Fibroblast of upper back skin (primary cell): Measurements from ENCODE around the gene MUS81.
"Not testable (repeated sequence)": the region's sequence is repeated elsewhere in the genome, so short reads cannot be mapped to it uniquely, and the experiment has no call there.

Experiments used
- DNase-seq: peaks from one replicate; pipeline ENCODE4 v3.0.0-alpha.2; 2013

Gene MUS81

DNA sequence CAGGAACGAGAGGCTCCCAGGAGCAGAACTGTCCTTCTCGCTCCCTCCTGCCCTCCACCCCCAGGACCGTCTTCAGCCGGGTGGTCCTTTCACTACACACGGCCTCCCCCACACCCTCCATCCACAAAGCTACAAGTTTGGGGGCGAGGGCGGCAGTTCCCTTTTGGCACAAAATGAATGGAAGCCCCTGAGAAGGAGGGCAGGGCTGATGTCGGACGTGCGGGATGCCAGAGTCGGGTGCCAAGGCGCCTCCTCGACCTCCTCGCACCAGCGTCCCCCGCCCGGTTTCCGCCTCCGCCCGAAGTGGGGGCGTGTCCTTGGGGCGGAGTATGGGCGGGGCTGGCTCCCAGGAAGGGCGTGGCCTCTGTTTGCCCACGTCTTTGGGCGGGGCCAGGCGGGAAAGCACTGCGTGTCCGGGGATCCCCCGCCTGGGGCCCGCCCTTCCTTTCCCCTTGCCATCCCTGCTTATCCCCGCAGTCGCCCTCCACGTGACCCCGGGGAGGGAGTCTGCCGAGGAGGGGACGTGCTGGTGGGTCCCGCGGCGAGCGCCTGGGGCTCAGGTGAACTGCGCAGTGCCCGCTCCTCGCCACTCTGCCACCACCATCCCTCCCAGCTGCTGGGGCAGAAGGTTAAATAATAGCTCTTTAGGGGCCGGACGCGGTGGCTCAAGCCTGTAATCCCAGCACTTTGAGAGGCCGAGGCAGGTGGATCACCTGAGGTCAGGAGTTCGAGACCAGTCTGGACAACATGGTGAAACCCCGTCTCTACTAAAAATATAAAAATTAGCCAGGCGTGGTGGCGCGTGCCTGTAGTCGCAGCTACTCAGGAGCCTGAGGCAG lies 13.3 kb downstream of the MUS81 start:
- peak; percentile 92 for DNase-seq

DNA sequence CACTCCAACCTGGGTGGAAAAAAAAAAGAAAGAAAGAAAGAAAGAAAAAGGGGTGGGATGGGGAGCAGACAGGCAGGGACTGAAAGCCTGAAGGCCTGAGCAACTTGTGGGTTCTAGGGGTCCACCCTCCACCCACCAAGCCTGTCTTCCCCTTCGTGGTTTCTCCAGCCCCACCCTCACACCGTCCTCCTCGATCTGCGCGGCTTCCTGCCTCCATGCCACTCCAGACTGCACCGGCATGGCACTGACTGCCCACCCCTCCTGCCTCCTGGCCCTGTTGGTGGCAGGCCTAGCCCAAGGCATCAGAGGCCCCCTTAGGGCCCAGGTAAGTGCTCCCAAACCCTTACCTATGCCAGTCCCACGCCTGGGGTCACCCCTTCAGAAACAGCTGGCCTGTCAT lies 19.4 kb downstream of the MUS81 start, which contains the start of gene CTSW:
TSS of gene CTSW (plus strand) at position 221 of the 400 bp plus-strand sequence. CDS start at position 239, 18 bp downstream.
- no peak for DNase-seq

DNA sequence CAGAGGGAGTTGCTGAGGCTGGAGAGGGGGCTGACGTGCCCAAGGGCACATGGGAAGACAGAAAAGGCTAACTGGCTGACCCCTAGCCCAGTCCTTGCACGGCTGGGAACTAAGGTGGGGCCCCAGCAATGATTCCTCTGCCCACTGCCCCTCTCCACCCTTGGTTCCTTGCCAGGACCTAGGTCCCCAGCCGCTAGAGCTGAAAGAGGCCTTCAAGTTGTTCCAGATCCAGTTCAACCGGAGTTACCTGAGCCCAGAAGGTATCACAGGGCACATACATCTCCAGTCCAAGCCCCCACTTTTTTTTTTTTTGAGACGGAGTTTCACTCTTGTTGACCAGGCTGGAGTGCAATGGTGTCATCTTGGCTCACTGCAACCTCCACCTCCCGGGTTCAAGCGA lies 19.8 kb downstream of the MUS81 start:
- no peak for DNase-seq

DNA sequence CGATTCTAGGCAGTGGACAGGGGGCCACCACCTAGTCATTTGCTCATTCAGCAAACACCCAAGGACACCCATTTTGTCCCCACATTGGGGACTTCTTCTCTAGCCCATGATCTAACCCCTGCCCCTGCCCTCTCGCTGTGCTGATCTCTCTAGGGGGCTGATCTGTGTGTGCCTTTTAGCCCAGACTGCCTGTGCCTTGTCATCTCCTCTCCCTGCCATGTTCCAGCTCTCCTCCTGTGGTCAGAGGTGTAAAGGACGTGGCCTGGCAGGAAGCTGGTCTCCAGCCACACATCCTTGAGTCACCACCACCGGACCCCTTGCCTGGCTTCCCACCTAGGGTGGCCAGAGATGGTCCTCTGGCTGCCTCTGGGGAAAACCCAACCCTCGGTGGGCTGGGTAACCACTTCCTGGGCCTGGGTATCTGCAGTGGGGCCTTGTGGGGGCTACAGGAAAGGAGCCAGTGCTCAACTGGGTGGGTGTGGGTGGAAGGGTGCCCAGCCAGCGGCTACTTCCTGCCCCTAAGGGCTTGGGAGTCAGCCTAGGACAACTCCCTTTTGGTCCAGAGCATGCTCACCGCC lies 20.7 kb downstream of the MUS81 start:
- no peak for DNase-seq

DNA sequence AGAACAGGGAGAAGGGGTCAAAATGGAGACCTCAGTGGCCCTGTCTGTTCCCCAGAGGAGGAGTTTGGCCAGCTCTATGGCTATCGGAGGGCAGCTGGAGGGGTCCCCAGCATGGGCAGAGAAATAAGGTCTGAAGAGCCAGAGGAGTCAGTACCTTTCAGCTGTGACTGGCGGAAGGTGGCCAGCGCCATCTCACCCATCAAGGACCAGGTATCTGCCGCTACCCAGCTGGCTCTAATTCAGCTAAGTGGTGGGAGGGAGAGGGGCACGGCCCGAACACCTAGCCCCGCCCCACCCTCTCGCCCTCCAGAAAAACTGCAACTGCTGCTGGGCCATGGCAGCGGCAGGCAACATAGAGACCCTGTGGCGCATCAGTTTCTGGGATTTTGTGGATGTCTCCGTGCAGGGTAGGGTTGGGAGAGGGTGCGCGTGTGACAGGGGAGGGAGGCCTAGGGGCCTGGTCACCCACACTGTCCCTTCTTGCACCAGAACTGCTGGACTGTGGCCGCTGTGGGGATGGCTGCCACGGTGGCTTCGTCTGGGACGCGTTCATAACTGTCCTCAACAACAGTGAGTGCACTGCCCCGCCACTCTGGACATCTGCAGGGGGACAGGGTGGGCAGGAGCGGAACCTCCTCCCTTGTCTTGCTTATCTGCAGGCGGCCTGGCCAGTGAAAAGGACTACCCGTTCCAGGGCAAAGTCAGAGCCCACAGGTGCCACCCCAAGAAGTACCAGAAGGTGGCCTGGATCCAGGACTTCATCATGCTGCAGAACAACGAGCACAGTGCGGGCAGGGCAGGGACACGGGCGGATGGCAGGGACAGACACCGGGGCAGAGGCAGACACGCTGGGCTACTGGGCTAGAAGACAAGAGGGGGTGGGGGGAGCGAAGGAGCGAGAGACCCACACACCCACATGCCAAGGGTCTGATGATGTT lies 22.2 kb downstream of the MUS81 start:
- DNase-seq: no peak

DNA sequence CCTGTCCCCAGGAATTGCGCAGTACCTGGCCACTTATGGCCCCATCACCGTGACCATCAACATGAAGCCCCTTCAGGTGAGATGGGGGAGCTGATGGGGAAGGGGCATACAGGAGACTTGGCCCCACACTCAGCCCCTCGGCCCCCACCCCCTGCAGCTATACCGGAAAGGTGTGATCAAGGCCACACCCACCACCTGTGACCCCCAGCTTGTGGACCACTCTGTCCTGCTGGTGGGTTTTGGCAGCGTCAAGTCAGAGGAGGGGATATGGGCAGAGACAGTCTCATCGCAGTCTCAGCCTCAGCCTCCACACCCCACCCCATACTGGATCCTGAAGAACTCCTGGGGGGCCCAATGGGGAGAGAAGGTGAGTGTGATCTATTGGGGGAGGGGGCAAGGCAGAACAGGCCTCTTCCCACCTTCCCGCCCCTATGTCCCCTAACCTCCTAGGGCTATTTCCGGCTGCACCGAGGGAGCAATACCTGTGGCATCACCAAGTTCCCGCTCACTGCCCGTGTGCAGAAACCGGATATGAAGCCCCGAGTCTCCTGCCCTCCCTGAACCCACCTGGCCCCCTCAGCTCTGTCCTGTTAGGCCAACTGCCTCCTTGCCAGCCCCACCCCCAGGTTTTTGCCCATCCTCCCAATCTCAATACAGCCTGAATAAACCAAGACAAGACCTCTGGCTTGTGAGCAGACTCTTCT lies 23.0 kb downstream of the MUS81 start:
- no peak for DNase-seq

DNA sequence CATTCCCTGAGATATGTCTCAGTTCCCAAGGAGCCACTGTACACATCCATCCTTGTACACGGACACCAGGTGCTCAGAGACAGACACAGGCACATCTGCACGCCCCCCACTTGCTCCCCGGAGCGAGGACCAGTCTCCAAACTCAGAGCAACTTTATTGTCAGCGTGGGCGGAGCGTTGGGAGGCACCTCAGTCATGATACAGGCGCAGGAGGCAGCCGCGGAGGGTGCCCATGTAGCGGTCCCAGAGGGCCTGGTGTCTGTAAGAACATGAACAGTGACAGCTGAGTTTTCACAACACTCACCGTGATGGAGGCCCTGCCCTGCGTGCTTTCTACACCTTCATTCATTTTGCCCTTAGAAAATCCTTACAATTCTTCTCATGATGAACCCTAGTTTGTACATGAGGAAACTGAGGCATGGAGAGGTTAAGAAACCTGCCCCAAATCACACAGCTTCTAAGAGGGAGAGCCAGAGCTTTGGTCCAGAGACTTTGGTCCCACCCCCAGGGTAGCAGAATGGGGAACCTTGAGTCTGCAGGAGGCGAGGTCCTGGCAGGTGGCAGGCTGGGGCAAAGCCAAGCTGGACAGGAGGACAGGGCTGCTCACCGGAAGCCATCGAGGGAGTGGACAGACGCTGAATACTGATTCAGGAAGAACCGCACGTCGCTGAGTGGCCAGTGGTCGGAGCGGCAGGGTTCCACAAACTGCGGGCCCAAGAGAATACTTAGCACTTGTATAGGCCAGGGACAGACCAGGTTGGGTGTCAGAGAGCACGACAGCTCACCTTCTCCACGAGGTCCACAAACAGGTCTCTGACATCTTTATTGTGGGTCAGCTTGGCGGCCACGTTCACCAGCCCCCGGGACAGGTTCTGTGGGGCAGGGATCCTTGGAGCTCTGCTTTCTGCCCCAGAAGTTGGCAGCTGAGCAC lies 23.8 kb downstream of the MUS81 start:
- no peak for DNase-seq

DNA sequence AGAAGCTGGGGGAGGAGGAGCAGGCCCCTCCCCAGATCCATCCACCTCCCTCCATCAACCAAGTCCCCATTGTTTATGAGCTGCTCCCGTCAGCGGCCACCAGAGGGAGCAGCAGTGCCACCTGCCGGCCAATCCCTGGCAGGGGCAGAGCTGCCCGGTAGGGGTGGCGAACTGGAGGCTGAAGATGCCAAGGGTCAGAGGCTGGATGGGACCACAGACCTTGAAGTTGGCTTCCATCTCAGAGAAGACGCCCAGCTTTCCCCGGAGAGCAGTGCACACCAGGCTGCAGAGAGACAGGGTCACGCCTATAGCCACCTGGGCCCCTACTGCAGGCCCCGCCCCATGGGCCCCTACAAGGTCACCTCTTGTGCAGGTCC lies 24.5 kb downstream of the MUS81 start:
- DNase-seq: peak; percentile 66

DNA sequence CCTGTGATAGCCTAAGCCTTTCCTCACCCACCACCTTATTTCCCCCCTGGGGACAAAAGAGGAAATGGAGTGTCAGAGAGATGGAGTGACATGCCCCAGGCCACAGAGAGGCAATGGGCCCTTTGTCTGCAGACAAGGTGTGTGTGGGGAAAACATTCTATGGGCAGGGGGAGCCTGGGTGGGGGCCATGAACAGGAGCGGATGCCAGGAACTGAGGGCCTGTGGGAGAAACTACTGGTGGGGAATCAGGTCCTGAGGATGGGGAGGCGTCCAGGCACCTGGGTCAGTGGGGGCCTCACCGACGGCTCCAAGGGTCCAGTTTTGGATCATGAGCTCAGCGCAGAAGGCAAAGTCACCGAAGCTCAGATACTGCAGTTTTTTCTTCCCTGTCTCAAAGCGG lies 25.0 kb downstream of the MUS81 start:
- DNase-seq: no peak

DNA sequence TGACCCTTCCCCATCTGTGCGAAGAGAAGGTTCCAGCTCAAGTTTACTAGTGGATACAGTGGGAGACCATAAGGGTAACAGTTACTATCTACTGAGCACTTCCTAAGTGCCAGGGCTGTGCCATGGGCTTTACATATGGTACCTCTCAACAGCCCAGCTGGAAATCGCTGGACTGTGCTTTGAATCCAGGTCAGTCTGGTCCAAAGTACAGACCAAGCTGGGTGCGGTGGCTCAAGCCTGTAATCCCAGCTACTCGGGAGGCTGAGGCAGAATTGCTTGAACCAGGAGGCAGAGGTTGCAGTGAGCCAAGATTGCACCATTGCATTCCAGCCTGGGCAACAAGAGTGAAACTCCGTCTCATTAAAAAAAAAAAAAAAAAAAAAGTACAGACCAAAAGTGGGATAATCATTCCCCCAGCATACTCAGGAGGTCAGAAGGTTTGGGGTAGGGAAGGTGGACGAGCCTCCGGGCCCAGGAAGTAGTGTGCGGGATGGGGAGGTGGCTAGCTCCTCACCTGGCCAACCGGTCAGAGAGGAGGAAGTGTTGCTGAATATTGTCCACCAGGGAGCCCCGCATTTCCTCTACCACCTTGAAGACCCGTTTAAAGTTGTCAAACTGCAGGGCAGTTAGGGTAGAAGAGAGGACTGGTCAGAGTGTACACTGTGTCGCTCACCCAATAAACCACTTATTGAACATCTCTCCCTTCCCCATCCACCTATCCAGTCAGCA lies 25.7 kb downstream of the MUS81 start:
- no peak for DNase-seq

DNA sequence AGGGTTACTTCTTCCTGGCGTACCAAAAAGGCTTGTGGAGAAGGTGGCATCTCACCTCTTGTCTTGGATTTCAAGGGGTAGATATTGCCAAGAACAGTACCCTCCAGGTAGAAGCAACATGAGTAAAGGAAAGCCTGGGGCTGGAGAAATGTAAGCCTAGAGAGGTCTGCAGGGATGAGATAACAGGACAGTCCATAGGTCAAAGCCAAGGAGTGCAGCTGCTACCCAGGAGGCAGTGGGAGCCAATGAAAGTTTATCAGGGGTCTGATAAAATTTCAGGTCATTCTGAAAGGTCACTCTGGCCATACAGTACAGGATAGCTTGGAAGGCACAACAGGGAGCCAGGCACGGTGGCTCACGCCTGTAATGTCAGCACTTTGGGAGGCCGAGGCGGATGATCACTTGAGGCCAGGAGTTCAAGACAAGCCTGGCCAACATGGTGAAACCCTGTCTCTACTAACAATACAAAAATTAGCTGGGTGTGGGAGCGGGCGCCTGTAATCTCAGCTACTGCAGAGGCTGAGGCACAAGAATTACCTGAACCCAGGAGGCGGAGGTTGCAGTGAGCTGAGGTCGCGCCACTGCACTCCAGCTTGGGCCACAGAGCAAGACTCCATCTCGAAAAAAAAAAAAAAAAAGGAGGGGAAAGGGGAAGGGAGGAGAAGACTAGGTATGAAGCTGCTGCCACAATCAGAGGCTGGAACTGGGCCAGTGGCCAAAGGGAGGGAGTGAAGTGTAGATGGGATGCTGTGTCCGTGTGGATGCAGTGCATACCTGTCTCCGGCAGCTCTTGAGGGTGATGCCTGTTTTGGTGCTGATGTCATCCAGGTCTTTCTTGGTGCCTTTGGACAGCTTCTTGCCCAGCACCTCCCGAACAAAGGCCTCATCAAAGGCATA lies 26.8 kb downstream of the MUS81 start:
- no peak for DNase-seq

DNA sequence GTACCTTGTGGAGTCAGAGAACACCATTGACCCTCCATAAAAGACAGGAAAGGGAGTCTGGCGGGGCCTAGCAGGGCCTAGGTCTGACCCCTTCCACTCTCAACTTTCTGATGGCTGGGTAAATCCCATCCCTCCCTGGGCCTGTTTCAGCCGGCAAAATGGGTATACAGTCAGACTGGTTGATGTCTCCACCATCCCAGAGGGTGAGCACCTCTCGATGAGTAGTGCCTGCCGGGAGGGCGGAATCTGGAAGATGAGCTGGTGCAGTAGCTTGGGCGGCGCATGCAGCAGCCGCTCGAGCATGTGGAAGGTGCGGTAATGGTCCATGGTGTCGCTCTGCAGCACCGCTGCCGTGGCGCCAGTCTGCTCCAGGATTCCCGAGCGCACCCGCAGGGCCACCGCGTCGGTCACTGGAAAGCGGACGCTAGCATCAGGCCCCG lies 27.5 kb downstream of the MUS81 start:
- no peak for DNase-seq

DNA sequence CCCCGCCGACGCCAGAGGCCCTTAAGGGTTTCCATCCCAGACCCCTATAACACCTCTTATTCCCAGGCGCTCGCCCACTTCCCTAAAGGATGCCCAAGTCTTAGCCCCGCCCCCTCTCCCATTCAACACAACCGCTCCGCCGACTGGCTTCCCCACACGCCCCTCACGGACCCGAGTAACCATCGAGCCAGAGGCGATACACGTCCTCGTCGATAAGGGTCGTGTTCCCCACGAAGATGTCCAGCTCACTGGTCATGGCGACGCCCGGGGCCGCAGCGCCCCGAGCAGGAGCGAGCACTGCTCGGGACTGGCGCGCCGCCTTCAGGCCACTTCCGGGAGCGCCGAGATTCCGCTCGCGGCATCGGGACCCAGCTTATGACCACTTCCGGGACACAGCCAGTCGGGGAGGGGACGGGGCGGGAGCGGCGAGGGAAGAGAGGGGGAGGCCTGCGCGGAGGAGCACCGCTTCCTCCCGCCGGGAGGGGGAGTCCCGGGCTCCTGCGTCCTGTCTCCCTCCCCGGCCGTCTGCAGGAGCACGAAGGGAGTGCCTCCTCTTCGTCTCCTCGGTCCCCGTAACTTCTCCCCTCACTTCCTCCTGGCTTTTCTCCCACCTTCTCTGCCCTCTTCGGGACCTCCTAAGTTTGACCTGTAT lies 28.1 kb downstream of the MUS81 start, which contains the start of gene FIBP:
TSS of gene FIBP (minus strand) at position 309 of the 652 bp plus-strand sequence. CDS start at position 256, 53 bp downstream.
- peak; percentile 97 for DNase-seq

DNA sequence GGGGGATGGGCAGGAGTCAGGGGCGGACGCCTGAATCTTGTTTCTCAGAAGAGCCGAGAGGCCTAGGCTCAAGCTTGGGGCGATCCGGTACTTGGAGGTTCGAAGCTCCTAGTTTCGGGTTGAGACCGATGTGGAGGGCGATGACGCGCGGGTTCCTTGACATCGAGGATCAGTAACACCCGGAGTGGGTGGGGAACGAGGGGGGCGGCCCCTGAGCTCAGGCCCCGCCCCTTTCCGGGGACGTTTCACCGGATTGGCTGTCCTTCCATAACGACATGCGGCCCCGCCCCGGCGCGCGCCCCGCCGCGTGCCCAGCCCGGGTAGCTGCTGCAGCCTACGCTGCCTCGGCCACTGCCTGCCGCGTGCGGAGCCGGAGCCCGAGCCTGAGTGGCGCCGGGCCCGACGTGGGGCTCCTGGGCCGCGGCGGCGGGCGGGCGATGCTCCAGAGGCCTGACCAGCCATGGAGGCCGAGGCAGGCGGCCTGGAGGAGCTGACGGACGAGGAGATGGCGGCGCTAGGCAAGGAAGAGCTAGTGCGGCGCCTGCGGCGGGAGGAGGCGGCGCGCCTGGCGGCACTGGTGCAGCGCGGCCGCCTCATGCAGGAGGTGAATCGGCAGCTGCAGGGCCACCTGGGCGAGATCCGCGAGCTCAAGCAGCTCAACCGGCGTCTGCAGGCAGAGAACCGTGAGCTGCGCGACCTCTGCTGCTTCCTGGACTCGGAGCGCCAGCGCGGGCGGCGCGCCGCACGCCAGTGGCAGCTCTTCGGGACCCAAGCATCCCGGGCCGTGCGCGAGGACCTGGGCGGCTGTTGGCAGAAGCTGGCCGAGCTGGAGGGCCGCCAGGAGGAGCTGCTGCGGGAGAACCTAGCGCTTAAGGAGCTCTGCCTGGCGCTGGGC lies 30.3 kb downstream of the MUS81 start, which contains the start of gene CCDC85B:
TSS of gene CCDC85B (plus strand) at position 350 of the 895 bp plus-strand sequence. CDS start at position 461, 111 bp downstream.
- peak; percentile 95 for DNase-seq

DNA sequence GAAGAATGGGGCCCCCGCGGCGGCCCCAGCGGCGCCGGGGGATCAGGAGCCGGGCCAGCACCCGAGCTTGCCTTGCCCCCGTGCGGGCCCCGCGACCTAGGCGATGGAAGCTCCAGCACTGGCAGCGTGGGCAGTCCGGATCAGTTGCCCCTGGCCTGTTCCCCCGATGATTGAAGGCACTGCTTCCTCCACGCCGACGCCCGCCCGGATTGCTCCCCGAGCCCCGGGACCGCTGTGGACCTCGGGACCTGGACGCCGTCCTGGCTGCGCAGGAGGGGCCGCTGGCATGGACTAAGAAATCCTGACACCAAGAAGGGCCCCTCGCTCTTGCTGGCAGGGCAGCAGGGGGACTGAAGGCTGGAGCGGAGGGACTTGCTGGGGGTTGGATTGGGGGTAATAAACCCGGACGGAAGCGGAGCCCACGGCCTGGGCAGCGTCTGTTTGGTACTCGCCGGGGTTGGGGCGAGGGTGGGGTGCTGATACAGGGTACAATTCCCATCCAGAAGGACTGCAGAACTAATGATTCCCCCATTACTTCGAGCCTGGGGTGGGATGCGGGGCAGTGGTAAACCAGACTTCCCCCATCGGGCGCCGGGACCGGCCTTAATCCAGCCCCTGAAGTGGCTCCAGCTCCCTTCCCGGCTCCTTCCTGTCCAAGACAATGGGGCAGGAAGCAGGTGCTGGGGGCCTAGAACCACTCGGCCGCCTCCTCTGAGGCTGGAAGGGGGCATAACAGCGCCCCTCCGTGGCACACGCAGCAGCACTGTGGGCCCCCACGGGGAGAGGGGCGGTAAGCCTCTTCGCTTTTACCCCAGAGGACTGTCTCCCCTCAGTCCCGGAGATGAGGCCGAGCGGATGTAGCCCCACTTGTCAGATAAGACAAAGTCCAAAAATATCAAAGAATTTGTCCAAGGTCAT lies 31.2 kb downstream of the MUS81 start:
- DNase-seq: no peak

DNA sequence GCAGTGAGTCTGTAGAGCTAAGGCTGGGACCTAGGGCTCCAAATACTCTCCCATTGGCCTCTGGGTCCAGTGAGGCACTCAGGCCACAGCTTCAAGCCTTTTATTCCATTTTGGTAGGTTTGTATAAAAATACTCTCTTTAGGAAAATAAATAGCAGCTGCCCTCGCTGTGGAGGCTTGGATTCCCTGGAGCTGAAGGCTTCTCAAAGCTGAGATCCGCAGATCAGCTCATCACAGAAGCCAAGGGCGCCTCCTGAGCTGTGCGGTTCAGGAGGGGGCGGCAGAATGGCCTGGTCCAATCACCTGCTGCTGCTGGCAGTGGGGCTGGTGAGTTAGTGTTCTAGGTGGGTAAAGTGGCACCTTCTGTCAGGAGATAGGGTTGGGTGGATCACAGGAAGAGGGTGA lies 31.9 kb downstream of the MUS81 start:
- DNase-seq: not testable (repeated sequence)
